Sigmoid colon (tissue), 7 donors: ENCODE measurements around the gene BRINP1. TPM values are rescaled to one million over a fixed set of nuclear protein-coding genes. Genes with fewer than 3 reads are reported as not detected.

Source experiments
- DNase-seq: peaks from one replicate; pipeline ENCODE4 v3.0.0-alpha.2; 2019
- H3K27ac ChIP-seq, 4 donors: fragments of 200-600 bp; sonication (generic); one replicate each; pipeline ENCODE4 v1.5.1; 2016 to 2019; ENCODE audit warnings: mild to moderate bottlenecking in 1 of 4
- H3K27me3 ChIP-seq, 3 donors: fragments of 200-600 bp; sonication (generic); one replicate each; pipeline ENCODE4 v1.5.1; 2019; ENCODE audit warnings: mild to moderate bottlenecking in 1 of 3
- H3K36me3 ChIP-seq, 4 donors: fragments of 200-600 bp; sonication (generic); one replicate each; pipeline ENCODE4 v1.5.1; 2016 to 2019
- H3K4me1 ChIP-seq, 4 donors: fragments of 200-600 bp; sonication (generic); one replicate each; pipeline ENCODE4 v1.5.1; 2017 to 2019
- H3K4me3 ChIP-seq, 4 donors: fragments of 200-600 bp; sonication (generic); one replicate each; pipeline ENCODE4 v1.5.1; 2017 to 2019; ENCODE audit warnings: mild to moderate bottlenecking in 2 of 4, moderate library complexity in 1 of 4
- H3K9me3 ChIP-seq, 4 donors: fragments of 200-600 bp in 3 of 4; sonication (generic) in 3 of 4; one replicate each; pipeline versions ENCODE4 v1.5.1 to v1.6.1; 2013 to 2019
- CTCF ChIP-seq, 4 experiments: fragments of 450-650 bp in 3 of 4; fragments of 200-600 bp in 1 of 4; IDR thresholded peaks; one replicate each; pipeline ENCODE4 v1.5.1; 2016 to 2019; ENCODE audit warnings: antibody characterized with exemption in 4 of 4, mild to moderate bottlenecking in 3 of 4, moderate library complexity in 2 of 4
- EP300 ChIP-seq, 4 donors: sonication (generic); formaldehyde crosslinking; IDR thresholded peaks; one replicate each; pipeline ENCODE4 v1.6.1; 2017; ENCODE audit warnings: antibody characterized with exemption in 4 of 4
- POLR2A ChIP-seq, 2 donors: fragments of 450-650 bp; IDR thresholded peaks; one replicate each; pipeline ENCODE4 v1.6.1; 2016; ENCODE audit warnings: antibody characterized with exemption in 2 of 2, mild to moderate bottlenecking in 2 of 2, moderate library complexity in 2 of 2
- POLR2AphosphoS5 ChIP-seq, 4 donors: sonication (generic); formaldehyde crosslinking; IDR thresholded peaks; one replicate each; pipeline ENCODE4 v1.6.1; 2017; ENCODE audit warnings: antibody characterized with exemption in 4 of 4
- WGBS, 2 donors: extraction: QIAGEN DNeasy Blood & Tissue Kit; methylation state at CpG; one replicate each; pipeline ENCODE4 v1.1.7; 2013; 5-methylcytosine and 5-hydroxymethylcytosine counted together
- intact Hi-C: fragments of 100-400 bp; cut with DNase I; formaldehyde crosslinking; loops from one replicate; pipeline ENCODE4 v1.15.1; 2023
- polyA plus RNA-seq, 3 donors: library from polyadenylated mRNA; stranded (reverse); fragments of 200-250 nt; gene quantifications; one replicate each; pipeline ENCODE4 v1.2.3, GENCODE V29; 2013
- total RNA-seq, 4 donors: library from RNA; depleted of rRNA; stranded (reverse); fragments of >200 nt; gene quantifications; one replicate each; pipeline ENCODE4 v1.1.0, GENCODE V29; 2016
- donor health status: healthy with polysubstance abuse.
- donor health status: Bipolar disorder and iron deficiency.
- donor health status: healthy.

Gene BRINP1
- total and polyA plus RNA-seq, 7 donors: 0.19 to 0.71 (median 0.27) TPM; not detected in 3

DNA sequence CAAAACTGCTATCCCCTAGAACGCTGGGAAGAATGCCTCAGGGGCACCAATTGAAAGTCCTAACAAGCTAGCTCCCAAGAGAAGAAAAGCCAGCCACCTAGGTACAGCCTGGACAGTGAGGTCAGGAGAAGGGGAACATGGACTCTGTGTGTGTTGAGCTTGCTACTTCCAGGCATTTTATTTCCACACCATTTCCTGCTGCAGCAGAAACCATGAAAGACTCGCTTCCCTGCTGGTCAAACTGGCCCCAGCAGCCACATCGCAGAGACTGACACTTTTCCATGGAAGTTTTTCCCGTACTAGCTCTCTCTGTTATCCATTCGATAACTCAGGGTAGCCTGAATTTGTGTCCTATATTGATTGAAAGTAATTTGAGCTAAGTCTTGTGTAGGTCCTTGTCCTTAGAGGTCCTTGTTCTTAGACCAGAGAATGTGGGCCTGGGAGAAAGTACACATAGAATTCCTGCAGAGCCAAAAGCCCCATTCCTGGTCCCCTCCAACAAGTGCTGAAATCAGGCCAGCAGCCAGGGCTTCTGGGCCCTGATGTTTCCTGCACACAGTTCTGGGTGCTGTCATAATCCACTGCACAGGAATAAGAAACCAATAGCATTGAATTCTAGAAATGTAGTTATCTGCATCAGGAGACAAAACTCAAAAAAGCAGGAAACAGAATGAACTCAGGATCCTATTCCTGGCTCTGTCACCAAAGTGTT is 96.6 kb downstream of the BRINP1 start:
- H3K27ac ChIP-seq: no peak overlapping the region
- no peaks in the 10 kb centered on the region for H3K27me3 ChIP-seq
- 62 to 64% methylated on average over 5 of the region's 5 CpGs for WGBS, 2 donors
- H3K36me3 ChIP-seq: no peaks in the 10 kb centered on the region
- intact Hi-C loops: no loop called here
- H3K9me3 ChIP-seq: peaks cover 0 to 3% (median 0%) of the 10 kb centered on the region in 4 donors
- no peak for TF ChIP-seq POLR2A (IDR thresholded peaks at IDR 0.05)
- TF ChIP-seq CTCF (IDR thresholded peaks at IDR 0.05): no peak
- TF ChIP-seq POLR2AphosphoS5 (IDR thresholded peaks at IDR 0.05): no peak
- no peak for TF ChIP-seq EP300 (IDR thresholded peaks at IDR 0.05)
- no peak for DNase-seq
- H3K4me1 ChIP-seq: peaks cover 0 to 12% (median 10%) of the 10 kb centered on the region in 4 donors
- no peak overlapping the region for H3K4me3 ChIP-seq

GRCh38 chr9:119268985-119269384 is 100.2 kb downstream of the BRINP1 start:
- 26 to 33% methylated on average over 3 of the region's 3 CpGs for WGBS, 2 donors
- TF ChIP-seq CTCF (IDR thresholded peaks at IDR 0.05) (no peak), POLR2A (IDR thresholded peaks at IDR 0.05) (no peak), EP300 (IDR thresholded peaks at IDR 0.05) (no peak), POLR2AphosphoS5 (IDR thresholded peaks at IDR 0.05) (no peak)
- intact Hi-C loops: no loop called here

GRCh38 chr9:119264165-119264564 is 105.1 kb downstream of the BRINP1 start:
- H3K36me3 ChIP-seq: no peaks in the 10 kb centered on the region
- intact Hi-C loops: no loop called here
- H3K4me3 ChIP-seq: no peak overlapping the region
- no peaks in the 10 kb centered on the region for H3K27me3 ChIP-seq
- H3K4me1 ChIP-seq: no peaks in the 10 kb centered on the region
- TF ChIP-seq POLR2A (IDR thresholded peaks at IDR 0.05): no peak
- DNase-seq: no peak
- no peak overlapping the region for H3K27ac ChIP-seq
- WGBS, 2 donors: 82 to 90% methylated on average over 3 of the region's 3 CpGs
- H3K9me3 ChIP-seq: peaks cover 0 to 3% (median 0%) of the 10 kb centered on the region in 4 donors

More at GRCh38 chr9:119268985-119269384, 100.2 kb downstream of the BRINP1 start:
- Histone ChIP-seq H3K36me3 (no peaks in the 10 kb centered on the region), H3K4me1 (peaks cover 0 to 11% (median 8%) of the 10 kb centered on the region in 4 donors), H3K27ac (no peak overlapping the region), H3K4me3 (no peak overlapping the region), H3K9me3 (peaks cover 0 to 3% (median 0%) of the 10 kb centered on the region in 4 donors), H3K27me3 (no peaks in the 10 kb centered on the region)
- DNase-seq: no peak

DNA sequence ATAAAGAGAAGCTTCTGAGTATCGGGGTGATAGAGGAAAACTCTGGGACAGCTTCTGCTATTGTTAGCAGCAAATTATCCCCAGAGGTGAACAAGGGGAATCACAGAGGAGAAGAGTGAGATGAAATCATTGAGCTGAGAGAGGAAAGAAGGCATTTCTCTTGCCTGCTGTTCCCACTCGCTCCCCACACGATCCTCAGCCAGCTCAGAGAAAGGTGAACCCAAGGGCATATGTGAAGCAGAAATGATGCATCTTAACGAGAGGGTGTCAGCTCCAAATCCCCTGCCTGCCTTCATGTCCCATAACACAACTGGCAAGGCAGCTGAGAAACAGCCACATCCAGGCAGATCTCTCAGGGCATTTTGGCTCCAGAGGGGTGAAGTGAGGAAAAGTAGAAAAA is 111.6 kb downstream of the BRINP1 start:
- TF ChIP-seq CTCF (IDR thresholded peaks at IDR 0.05) (no peak), POLR2A (IDR thresholded peaks at IDR 0.05) (no peak), POLR2AphosphoS5 (IDR thresholded peaks at IDR 0.05) (no peak), EP300 (IDR thresholded peaks at IDR 0.05) (no peak)
- Histone ChIP-seq H3K4me3 (no peak overlapping the region), H3K27ac (no peak overlapping the region), H3K4me1 (no peaks in the 10 kb centered on the region), H3K27me3 (no peaks in the 10 kb centered on the region), H3K9me3 (no peaks in the 10 kb centered on the region), H3K36me3 (no peaks in the 10 kb centered on the region)
- no peak for DNase-seq
- WGBS, 2 donors: 75 to 81% methylated on average over 4 of the region's 4 CpGs
- intact Hi-C loops: no loop called here

DNA sequence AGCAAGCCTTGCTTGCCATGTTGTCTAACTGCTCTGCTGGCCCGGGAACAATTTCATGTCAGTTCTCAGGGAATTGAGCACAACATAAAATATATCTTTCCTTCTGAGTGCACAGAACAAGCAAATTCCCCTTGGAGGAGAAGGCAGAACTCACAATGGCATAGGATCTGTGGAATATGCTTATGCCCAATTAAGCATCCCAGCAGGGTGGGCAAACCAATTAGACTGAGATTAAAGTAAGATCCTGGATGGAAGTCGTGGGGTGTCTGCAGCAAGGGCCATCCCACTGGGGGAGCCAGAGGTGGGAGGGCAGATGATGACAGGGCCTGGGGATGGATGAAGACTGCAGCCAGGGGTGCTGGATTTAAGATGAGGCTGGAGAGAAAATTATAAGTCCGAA is 114.1 kb downstream of the BRINP1 start:
- H3K27ac ChIP-seq: no peak overlapping the region
- no peak for DNase-seq
- no peak overlapping the region for H3K4me3 ChIP-seq
- no peaks in the 10 kb centered on the region for H3K27me3 ChIP-seq
- H3K4me1 ChIP-seq: no peaks in the 10 kb centered on the region
- TF ChIP-seq EP300 (IDR thresholded peaks at IDR 0.05) (no peak), CTCF (IDR thresholded peaks at IDR 0.05) (no peak), POLR2AphosphoS5 (IDR thresholded peaks at IDR 0.05) (no peak), POLR2A (IDR thresholded peaks at IDR 0.05) (no peak)
- no peaks in the 10 kb centered on the region for H3K36me3 ChIP-seq
- no peaks in the 10 kb centered on the region for H3K9me3 ChIP-seq
- intact Hi-C loops: no loop called here
- 59 to 67% methylated on average over 3 of the region's 3 CpGs for WGBS, 2 donors
